ENCODE data around the gene ATE1. TPM values are rescaled to one million over a fixed set of nuclear protein-coding genes. Genes with fewer than 3 reads are reported as not detected.

The ATE1 gene
- total and polyA plus RNA-seq, 2 of the 4 experiments (the other 2 are of a cell fraction): 6.4 to 27.8 TPM

DNA sequence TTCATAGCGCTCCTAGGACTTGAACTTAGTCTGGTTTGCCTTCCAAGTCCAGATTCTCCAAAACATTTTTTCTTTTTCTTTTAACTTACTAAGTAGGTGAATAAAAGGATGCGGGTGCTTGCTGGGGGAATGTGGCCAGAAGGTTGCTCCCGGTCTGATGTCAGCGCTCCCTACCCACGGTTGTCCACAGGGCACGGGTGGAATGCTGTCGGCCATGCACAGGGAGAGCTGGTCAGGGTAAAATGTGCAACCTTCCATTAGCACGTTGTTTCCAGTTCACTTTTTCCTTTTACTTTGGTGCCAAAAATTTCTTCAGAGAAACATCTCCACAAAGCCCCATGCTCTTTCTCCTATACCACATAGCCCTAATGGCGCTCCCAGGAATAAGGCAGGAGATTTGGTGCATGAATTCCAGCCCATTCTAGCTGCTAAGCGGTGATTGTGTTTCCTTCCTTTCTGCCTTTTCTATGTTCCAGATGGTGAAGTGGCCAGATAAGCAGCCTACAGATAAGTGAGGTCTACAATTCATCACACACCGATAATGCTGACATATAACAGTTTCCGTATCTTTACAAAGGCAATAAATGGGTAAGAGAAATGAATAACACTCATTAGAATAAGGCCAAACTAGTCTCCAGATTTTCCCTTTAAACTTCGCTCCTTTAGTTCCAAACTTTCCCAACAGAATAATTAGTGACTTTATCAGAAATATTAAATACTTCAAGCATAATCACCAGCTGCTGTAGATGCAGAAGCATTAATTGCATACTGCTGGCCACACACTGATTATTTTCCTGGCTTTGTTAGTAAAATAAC, 191.3 kb downstream of the ATE1 start (continued):
- TF ChIP-seq RAD21 (IDR thresholded peaks at IDR 0.05; ENCODE audit: low read length): no peak

DNA sequence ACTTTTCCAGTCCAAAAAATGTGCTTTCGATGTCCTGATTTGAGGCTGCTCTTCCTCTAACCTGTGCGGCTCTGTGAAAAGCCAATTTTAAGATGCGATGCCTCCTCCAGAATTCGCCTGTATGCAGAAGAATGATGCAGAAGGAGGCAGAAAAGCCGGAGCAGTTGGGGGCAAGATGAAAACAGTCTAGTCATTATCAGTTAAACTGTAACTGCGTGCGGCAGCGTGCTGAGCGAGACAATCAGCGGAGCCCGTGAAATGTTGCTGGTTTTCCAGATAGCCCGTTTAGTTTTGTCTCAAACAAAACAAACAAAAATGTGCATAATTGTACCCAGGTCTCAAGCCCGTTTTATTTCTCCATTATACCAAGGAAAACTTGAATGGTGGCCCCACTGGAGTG, 192.6 kb downstream of the ATE1 start:
- in situ Hi-C loops (cut with MboI; ENCODE audit: low sequenced_read_pairs): no loop called here
- ATAC-seq (ENCODE audit: low read depth): no peak
- no peaks in the 10 kb centered on the region for H3K79me1 ChIP-seq (ENCODE audit: low read depth in 1 of 2, low read length in 2 of 2)

More for the DNA sequence above, 192.6 kb downstream of the ATE1 start:
- ChIA-PET CTCF (interaction anchor here (1.1 kb wide), 1 partner anchor 786 kb away, joined by 3 read pairs; no protein-coding TSS in a partner anchor), POLR2A (ENCODE audit: unreplicated experiment) (no interaction called here)
- Histone ChIP-seq H3K23ac (ENCODE audit: low read depth, low read length) (no peak overlapping the region), H3K27me3 (ENCODE audit: control insufficient read depth, insufficient read depth, low read length) (peaks cover 8% of the 10 kb centered on the region), H2AK9ac (replicated peaks; ENCODE audit: low read depth, low read length, poor library complexity) (no peak overlapping the region), H3K9ac (ENCODE audit: low read depth, low read length) (no peak overlapping the region), H2BK120ac (ENCODE audit: low read depth, low read length) (no peak overlapping the region), H3K9me3 (ENCODE audit: control insufficient read depth, insufficient read depth, low read length) (no peaks in the 10 kb centered on the region), H2BK5ac (ENCODE audit: low read depth, low read length, poor library complexity, severe bottlenecking) (no peak overlapping the region), H3K4me3 (ENCODE audit: insufficient read depth, low read depth, low read length) (no peak overlapping the region), H2AFZ (replicated peaks; ENCODE audit: low read length, poor library complexity) (no peak overlapping the region), H4K5ac (ENCODE audit: low read depth, low read length) (no peak overlapping the region), H3K4me2 (ENCODE audit: low read depth, low read length) (no peak overlapping the region), H2BK20ac (ENCODE audit: low read depth, low read length) (no peak overlapping the region), H3K4ac (ENCODE audit: low read depth, low read length) (no peak overlapping the region), H3K4me1 (ENCODE audit: control insufficient read depth, insufficient read depth, low read length) (no peaks in the 10 kb centered on the region), H3K18ac (ENCODE audit: low read depth, low read length) (no peak overlapping the region), H2BK15ac (ENCODE audit: low read depth, low read length) (no peak overlapping the region), H4K20me1 (ENCODE audit: insufficient read depth, low read length) (no peaks in the 10 kb centered on the region), H4K8ac (ENCODE audit: low read depth in 2 of 2, low read length in 2 of 2) (no peak overlapping the region), H3K14ac (replicated peaks; ENCODE audit: low read depth, low read length) (no peak overlapping the region), H4K91ac (ENCODE audit: insufficient read depth, low read depth, low read length) (no peak overlapping the region), H3K27ac (ENCODE audit: insufficient read depth, low read length) (no peak overlapping the region), H3K36me3 (ENCODE audit: control insufficient read depth, insufficient read depth, low read length) (no peaks in the 10 kb centered on the region), H2AK5ac (ENCODE audit: low read depth, low read length) (no peak overlapping the region), H3K56ac (ENCODE audit: extremely low read depth, insufficient read depth, low read length) (no peak overlapping the region), H3K9me1 (ENCODE audit: insufficient read depth, low read length) (no peaks in the 10 kb centered on the region)
- DNase-seq: no peak
- WGBS, 2 experiments (ENCODE audit: extremely low coverage in 2 of 2, insufficient read length in 1 of 2): no CpG with 5 or more reads among the region's 13 CpGs
- TF ChIP-seq NFE2L2 (IDR thresholded peaks at IDR 0.05; ENCODE audit: low read depth, low read length) (no peak), RFX5 (IDR thresholded peaks at IDR 0.05; ENCODE audit: low read depth, low read length) (no peak), CHD1 (IDR thresholded peaks at IDR 0.05; ENCODE audit: low read depth, low read length) (no peak), POLR2A (IDR thresholded peaks at IDR 0.05; ENCODE audit: low read depth, low read length) (no peak), BHLHE40 (IDR thresholded peaks at IDR 0.05; ENCODE audit: low read depth, low read length) (no peak), SMC3 (IDR thresholded peaks at IDR 0.05; ENCODE audit: low read depth, low read length) (no peak), RAD21 (IDR thresholded peaks at IDR 0.05; ENCODE audit: low read length) (no peak), RCOR1 (IDR thresholded peaks at IDR 0.05; ENCODE audit: insufficient replicate concordance, low read length) (no peak), FOS (IDR thresholded peaks at IDR 0.05; ENCODE audit: low read depth, low read length) (no peak)
- TF ChIP-seq, protein P1, sequence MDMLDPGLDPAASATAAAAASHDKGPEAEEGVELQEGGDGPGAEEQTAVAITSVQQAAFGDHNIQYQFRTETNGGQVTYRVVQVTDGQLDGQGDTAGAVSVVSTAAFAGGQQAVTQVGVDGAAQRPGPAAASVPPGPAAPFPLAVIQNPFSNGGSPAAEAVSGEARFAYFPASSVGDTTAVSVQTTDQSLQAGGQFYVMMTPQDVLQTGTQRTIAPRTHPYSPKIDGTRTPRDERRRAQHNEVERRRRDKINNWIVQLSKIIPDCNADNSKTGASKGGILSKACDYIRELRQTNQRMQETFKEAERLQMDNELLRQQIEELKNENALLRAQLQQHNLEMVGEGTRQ (IDR thresholded peaks at IDR 0.05; ENCODE audit: low read depth, low read length): no peak
- dilution Hi-C loops (cut with HindIII; ENCODE audit: low sequenced_read_pairs, unreplicated experiment) (no loop called here), intact Hi-C loops (cut with micrococcal nuclease) (no loop called here)
- no TSS peak for BruUV-seq (replicated peaks)
